Activated naive CD4-positive, alpha-beta T cell treated with anti-CD3 and anti-CD28 coated beads, Interleukin-2, amount 50 U/mL, for 72 hours (primary cell): Measurements from ENCODE around the gene KRT3. TPM values are rescaled to one million over a fixed set of nuclear protein-coding genes. Genes with fewer than 3 reads are reported as not detected.

Experiments
- ATAC-seq, 2 donors: fragments of 150-1000 bp; cut with Tn5 transposase; 2 replicates each; pipeline ENCODE4 v1.10.0; 2021; ENCODE audit warnings: mild to moderate bottlenecking in 2 of 2, moderate library complexity in 2 of 2
- DNase-seq, 2 donors: peaks; one replicate each; pipeline ENCODE4 v3.0.0; 2021 to 2022; ENCODE audit warnings: low spot score in 2 of 2
- H3K27ac Mint-ChIP-seq, 2 donors: one replicate each; pipeline ENCODE4 v1.8.0; 2022; ENCODE audit warnings: mild to moderate bottlenecking in 2 of 2, mixed read lengths in 2 of 2
- H3K36me3 Mint-ChIP-seq, 2 donors: one replicate each; pipeline ENCODE4 v1.8.0; 2022; ENCODE audit warnings: mixed read lengths in 2 of 2
- H3K9me3 Mint-ChIP-seq, 2 donors: one replicate each; pipeline ENCODE4 v1.8.0; 2022; ENCODE audit warnings: mixed read lengths in 2 of 2
- total RNA-seq, 2 donors: library from RNA; stranded (reverse); gene quantifications; one replicate each; pipeline ENCODE4 v1.2.3, GENCODE V29; 2022

The KRT3 gene
- total RNA-seq, 2 donors from 2014 or later: 0.09 TPM; not detected in 1

- no peak overlapping the region for H3K27ac Mint-ChIP-seq
- no peak for ATAC-seq
- DNase-seq: no peak
- no peaks in the 10 kb centered on the region for H3K36me3 Mint-ChIP-seq
- H3K9me3 Mint-ChIP-seq: no peaks in the 10 kb centered on the region
These were observed 16.0 kb downstream of the KRT3 start for GRCh38 chr12:52779914-52780313.

GRCh38 chr12:52778833-52779232 is 17.1 kb downstream of the KRT3 start:
- DNase-seq: no peak
- no peaks in the 10 kb centered on the region for H3K36me3 Mint-ChIP-seq
- no peak for ATAC-seq
- H3K9me3 Mint-ChIP-seq: no peaks in the 10 kb centered on the region
- no peak overlapping the region for H3K27ac Mint-ChIP-seq

GRCh38 chr12:52777566-52777965 is 18.4 kb downstream of the KRT3 start:
- ATAC-seq (no peak), DNase-seq (no peak)
- Mint-ChIP-seq H3K27ac (no peak overlapping the region), H3K36me3 (no peaks in the 10 kb centered on the region), H3K9me3 (no peaks in the 10 kb centered on the region)

GRCh38 chr12:52776913-52777395 is 19.0 kb downstream of the KRT3 start, which contains the start of gene KRT76:
TSS of gene KRT76 (minus strand) at chr12:52777345. CDS start at chr12:52777291, 54 bp downstream.
- DNase-seq (no peak), ATAC-seq (no peak)
- Mint-ChIP-seq H3K9me3 (no peaks in the 10 kb centered on the region), H3K36me3 (no peaks in the 10 kb centered on the region), H3K27ac (peak within 1 kb of the TSS in 1 of 2 donors; percentile 44)

- no peak for ATAC-seq
- Mint-ChIP-seq H3K36me3 (no peaks in the 10 kb centered on the region), H3K27ac (peak overlapping the region in 1 of 2 donors; percentile 44), H3K9me3 (no peaks in the 10 kb centered on the region)
- no peak for DNase-seq
These were observed 19.5 kb downstream of the KRT3 start for GRCh38 chr12:52776435-52776834.

- ATAC-seq (no peak), DNase-seq (no peak)
- Mint-ChIP-seq H3K36me3 (no peaks in the 10 kb centered on the region), H3K27ac (no peak overlapping the region), H3K9me3 (no peaks in the 10 kb centered on the region)
These were observed 21.2 kb downstream of the KRT3 start for GRCh38 chr12:52774629-52775250.

- no peaks in the 10 kb centered on the region for H3K36me3 Mint-ChIP-seq
- H3K27ac Mint-ChIP-seq: no peak overlapping the region
- no peaks in the 10 kb centered on the region for H3K9me3 Mint-ChIP-seq
- ATAC-seq (no peak), DNase-seq (no peak)
These were observed 23.1 kb downstream of the KRT3 start for GRCh38 chr12:52772772-52773171.

GRCh38 chr12:52772188-52772587 is 23.7 kb downstream of the KRT3 start:
- Mint-ChIP-seq H3K27ac (no peak overlapping the region), H3K36me3 (no peaks in the 10 kb centered on the region), H3K9me3 (no peaks in the 10 kb centered on the region)
- no peak for DNase-seq
- no peak for ATAC-seq

GRCh38 chr12:52771505-52771904 is 24.4 kb downstream of the KRT3 start:
- ATAC-seq (no peak), DNase-seq (no peak)
- Mint-ChIP-seq H3K27ac (no peak overlapping the region), H3K9me3 (no peaks in the 10 kb centered on the region), H3K36me3 (no peaks in the 10 kb centered on the region)

- DNase-seq (no peak), ATAC-seq (no peak)
- Mint-ChIP-seq H3K36me3 (no peaks in the 10 kb centered on the region), H3K27ac (no peak overlapping the region), H3K9me3 (no peaks in the 10 kb centered on the region)
These were observed 24.8 kb downstream of the KRT3 start for GRCh38 chr12:52771088-52771487.

- no peaks in the 10 kb centered on the region for H3K36me3 Mint-ChIP-seq
- DNase-seq: no peak
- H3K27ac Mint-ChIP-seq: no peak overlapping the region
- H3K9me3 Mint-ChIP-seq: no peaks in the 10 kb centered on the region
- ATAC-seq: no peak
These were observed 26.0 kb downstream of the KRT3 start for GRCh38 chr12:52769946-52770345.

- DNase-seq: no peak
- H3K27ac Mint-ChIP-seq: no peak overlapping the region
- no peaks in the 10 kb centered on the region for H3K36me3 Mint-ChIP-seq
- H3K9me3 Mint-ChIP-seq: no peaks in the 10 kb centered on the region
- no peak for ATAC-seq
These were observed 26.6 kb downstream of the KRT3 start for GRCh38 chr12:52769354-52769753.

GRCh38 chr12:52768479-52769200 is 27.3 kb downstream of the KRT3 start:
- H3K36me3 Mint-ChIP-seq: no peaks in the 10 kb centered on the region
- DNase-seq: no peak
- no peak for ATAC-seq
- H3K27ac Mint-ChIP-seq: no peak overlapping the region
- H3K9me3 Mint-ChIP-seq: no peaks in the 10 kb centered on the region

GRCh38 chr12:52767427-52767826 is 28.5 kb downstream of the KRT3 start:
- Mint-ChIP-seq H3K9me3 (no peaks in the 10 kb centered on the region), H3K27ac (no peak overlapping the region), H3K36me3 (no peaks in the 10 kb centered on the region)
- ATAC-seq: no peak
- DNase-seq: no peak

- no peaks in the 10 kb centered on the region for H3K36me3 Mint-ChIP-seq
- ATAC-seq (no peak), DNase-seq (no peak)
- H3K9me3 Mint-ChIP-seq: no peaks in the 10 kb centered on the region
- no peak overlapping the region for H3K27ac Mint-ChIP-seq
These were observed 28.9 kb downstream of the KRT3 start for GRCh38 chr12:52767020-52767379.

- Mint-ChIP-seq H3K36me3 (no peaks in the 10 kb centered on the region), H3K27ac (no peak overlapping the region), H3K9me3 (no peaks in the 10 kb centered on the region)
- DNase-seq: no peak
- no peak for ATAC-seq
These were observed 29.4 kb downstream of the KRT3 start for GRCh38 chr12:52766351-52767019.

- DNase-seq (no peak), ATAC-seq (no peak)
- Mint-ChIP-seq H3K36me3 (no peaks in the 10 kb centered on the region), H3K9me3 (peaks cover 3 to 4% of the 10 kb centered on the region in 2 donors), H3K27ac (no peak overlapping the region)
These were observed 30.2 kb downstream of the KRT3 start for GRCh38 chr12:52765702-52766101.
